Measurements from ENCODE around the gene GPR63. TPM values are rescaled to one million over a fixed set of nuclear protein-coding genes. Genes with fewer than 3 reads are reported as not detected.

Gene GPR63
- total RNA-seq, 2 donors from 2014 or later: 0.96 to 3.4 TPM

GRCh38 chr6:96856856-96857255 is 19.6 kb upstream of the GPR63 start:
- Histone ChIP-seq H3K27ac (no peak overlapping the region), H3K4me1 (replicated peaks) (no peaks in the 10 kb centered on the region), H3K27me3 (replicated peaks; ENCODE audit: insufficient read depth) (no peaks in the 10 kb centered on the region), H3K36me3 (no peaks in the 10 kb centered on the region), H3K4me3 (no peak overlapping the region), H3K9me3 (no peaks in the 10 kb centered on the region)
- DNase-seq (ENCODE audit: low spot score): no peak
- WGBS: 6% methylated on average over 1 of the region's 1 CpG
- TF ChIP-seq POLR2A (IDR thresholded peaks at IDR 0.05) (no peak), CTCF (IDR thresholded peaks at IDR 0.05) (no peak), POLR2AphosphoS5 (IDR thresholded peaks at IDR 0.05) (no peak)
- intact Hi-C loops (cut with DNase I): no loop called here

- 88% methylated on average over 2 of the region's 2 CpGs for WGBS
- no peak for DNase-seq (ENCODE audit: low spot score)
- no peaks in the 10 kb centered on the region for H3K9me3 ChIP-seq
Measured at GRCh38 chr6:96853083-96853482, 15.8 kb upstream of the GPR63 start.

GRCh38 chr6:96852605-96853004 is 15.3 kb upstream of the GPR63 start:
- intact Hi-C loops (cut with DNase I): no loop called here

More at GRCh38 chr6:96853083-96853482, 15.8 kb upstream of the GPR63 start:
- Histone ChIP-seq H3K36me3 (no peaks in the 10 kb centered on the region), H3K4me1 (replicated peaks) (no peaks in the 10 kb centered on the region), H3K4me3 (no peak overlapping the region), H3K27ac (no peak overlapping the region), H3K27me3 (replicated peaks; ENCODE audit: insufficient read depth) (no peaks in the 10 kb centered on the region)
- intact Hi-C loops (cut with DNase I): no loop called here
- TF ChIP-seq POLR2A (IDR thresholded peaks at IDR 0.05): no peak

GRCh38 chr6:96851858-96852257 is 14.6 kb upstream of the GPR63 start:
- 79% methylated on average over 8 of the region's 8 CpGs for WGBS
- Histone ChIP-seq H3K27ac (no peak overlapping the region), H3K9me3 (no peaks in the 10 kb centered on the region), H3K27me3 (replicated peaks; ENCODE audit: insufficient read depth) (no peaks in the 10 kb centered on the region), H3K4me1 (replicated peaks) (no peaks in the 10 kb centered on the region), H3K36me3 (no peaks in the 10 kb centered on the region), H3K4me3 (no peak overlapping the region)
- intact Hi-C loops (cut with DNase I): no loop called here
- no peak for TF ChIP-seq CTCF (IDR thresholded peaks at IDR 0.05)
- no peak for TF ChIP-seq POLR2AphosphoS5 (IDR thresholded peaks at IDR 0.05)
- DNase-seq (ENCODE audit: low spot score): no peak

More at GRCh38 chr6:96852605-96853004, 15.3 kb upstream of the GPR63 start:
- no peaks in the 10 kb centered on the region for H3K4me1 ChIP-seq (replicated peaks)
- no peak overlapping the region for H3K27ac ChIP-seq
- TF ChIP-seq CTCF (IDR thresholded peaks at IDR 0.05) (no peak), POLR2A (IDR thresholded peaks at IDR 0.05) (no peak), POLR2AphosphoS5 (IDR thresholded peaks at IDR 0.05) (no peak)
- no peaks in the 10 kb centered on the region for H3K36me3 ChIP-seq
- H3K9me3 ChIP-seq: no peaks in the 10 kb centered on the region
- 93% methylated on average over 3 of the region's 3 CpGs for WGBS
- no peak for DNase-seq (ENCODE audit: low spot score)
- H3K27me3 ChIP-seq (replicated peaks; ENCODE audit: insufficient read depth): no peaks in the 10 kb centered on the region
- H3K4me3 ChIP-seq: no peak overlapping the region

GRCh38 chr6:96849615-96850014 is 12.3 kb upstream of the GPR63 start:
- Histone ChIP-seq H3K4me3 (no peak overlapping the region), H3K36me3 (no peaks in the 10 kb centered on the region), H3K4me1 (replicated peaks) (no peaks in the 10 kb centered on the region), H3K9me3 (no peaks in the 10 kb centered on the region), H3K27me3 (replicated peaks; ENCODE audit: insufficient read depth) (no peaks in the 10 kb centered on the region), H3K27ac (no peak overlapping the region)
- intact Hi-C loops (cut with DNase I): no loop called here
- WGBS: 78% methylated on average over 2 of the region's 2 CpGs
- TF ChIP-seq CTCF (IDR thresholded peaks at IDR 0.05) (no peak), POLR2AphosphoS5 (IDR thresholded peaks at IDR 0.05) (no peak), POLR2A (IDR thresholded peaks at IDR 0.05) (no peak)
- no peak for DNase-seq (ENCODE audit: low spot score)
